ENCODE data around the gene TMEM154.

DNA sequence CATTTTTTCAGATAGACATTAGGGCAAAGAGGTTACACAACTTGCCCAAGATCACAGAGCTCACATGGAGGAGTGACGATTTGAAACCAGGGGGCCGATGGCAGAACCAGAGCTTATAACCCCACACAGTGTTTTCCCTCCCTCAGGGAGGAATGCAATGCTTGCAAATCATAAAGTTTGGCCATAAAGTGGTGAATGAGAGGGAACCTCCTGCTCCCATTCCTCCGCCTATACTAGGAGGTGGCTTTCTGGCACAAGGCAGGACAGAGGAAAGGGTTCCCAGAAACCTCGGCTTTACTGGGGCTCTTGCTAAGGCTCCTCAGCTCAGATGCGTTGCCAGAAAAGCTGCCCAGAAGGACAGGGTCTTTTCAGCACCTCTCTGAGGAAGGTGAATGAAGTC, 19.3 kb downstream of the TMEM154 start:
- TF ChIP-seq, protein P1, sequence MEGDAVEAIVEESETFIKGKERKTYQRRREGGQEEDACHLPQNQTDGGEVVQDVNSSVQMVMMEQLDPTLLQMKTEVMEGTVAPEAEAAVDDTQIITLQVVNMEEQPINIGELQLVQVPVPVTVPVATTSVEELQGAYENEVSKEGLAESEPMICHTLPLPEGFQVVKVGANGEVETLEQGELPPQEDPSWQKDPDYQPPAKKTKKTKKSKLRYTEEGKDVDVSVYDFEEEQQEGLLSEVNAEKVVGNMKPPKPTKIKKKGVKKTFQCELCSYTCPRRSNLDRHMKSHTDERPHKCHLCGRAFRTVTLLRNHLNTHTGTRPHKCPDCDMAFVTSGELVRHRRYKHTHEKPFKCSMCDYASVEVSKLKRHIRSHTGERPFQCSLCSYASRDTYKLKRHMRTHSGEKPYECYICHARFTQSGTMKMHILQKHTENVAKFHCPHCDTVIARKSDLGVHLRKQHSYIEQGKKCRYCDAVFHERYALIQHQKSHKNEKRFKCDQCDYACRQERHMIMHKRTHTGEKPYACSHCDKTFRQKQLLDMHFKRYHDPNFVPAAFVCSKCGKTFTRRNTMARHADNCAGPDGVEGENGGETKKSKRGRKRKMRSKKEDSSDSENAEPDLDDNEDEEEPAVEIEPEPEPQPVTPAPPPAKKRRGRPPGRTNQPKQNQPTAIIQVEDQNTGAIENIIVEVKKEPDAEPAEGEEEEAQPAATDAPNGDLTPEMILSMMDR (tag by site-specific recombination; IDR thresholded peaks at IDR 0.05), result no peak
- TF ChIP-seq, protein P2, sequence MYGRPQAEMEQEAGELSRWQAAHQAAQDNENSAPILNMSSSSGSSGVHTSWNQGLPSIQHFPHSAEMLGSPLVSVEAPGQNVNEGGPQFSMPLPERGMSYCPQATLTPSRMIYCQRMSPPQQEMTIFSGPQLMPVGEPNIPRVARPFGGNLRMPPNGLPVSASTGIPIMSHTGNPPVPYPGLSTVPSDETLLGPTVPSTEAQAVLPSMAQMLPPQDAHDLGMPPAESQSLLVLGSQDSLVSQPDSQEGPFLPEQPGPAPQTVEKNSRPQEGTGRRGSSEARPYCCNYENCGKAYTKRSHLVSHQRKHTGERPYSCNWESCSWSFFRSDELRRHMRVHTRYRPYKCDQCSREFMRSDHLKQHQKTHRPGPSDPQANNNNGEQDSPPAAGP (tag by site-specific recombination; IDR thresholded peaks at IDR 0.05), result no peak
- TF ChIP-seq, protein P3, sequence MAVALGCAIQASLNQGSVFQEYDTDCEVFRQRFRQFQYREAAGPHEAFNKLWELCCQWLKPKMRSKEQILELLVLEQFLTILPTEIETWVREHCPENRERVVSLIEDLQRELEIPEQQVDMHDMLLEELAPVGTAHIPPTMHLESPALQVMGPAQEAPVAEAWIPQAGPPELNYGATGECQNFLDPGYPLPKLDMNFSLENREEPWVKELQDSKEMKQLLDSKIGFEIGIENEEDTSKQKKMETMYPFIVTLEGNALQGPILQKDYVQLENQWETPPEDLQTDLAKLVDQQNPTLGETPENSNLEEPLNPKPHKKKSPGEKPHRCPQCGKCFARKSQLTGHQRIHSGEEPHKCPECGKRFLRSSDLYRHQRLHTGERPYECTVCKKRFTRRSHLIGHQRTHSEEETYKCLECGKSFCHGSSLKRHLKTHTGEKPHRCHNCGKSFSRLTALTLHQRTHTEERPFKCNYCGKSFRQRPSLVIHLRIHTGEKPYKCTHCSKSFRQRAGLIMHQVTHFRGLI (tag by site-specific recombination; IDR thresholded peaks at IDR 0.05), result no peak
- TF ChIP-seq ZNF426 (tag by site-specific recombination; IDR thresholded peaks at IDR 0.05), result no peak
